Lung (tissue), 12 donors: Measurements from ENCODE around the gene KCNH3. TPM values are rescaled to one million over a fixed set of nuclear protein-coding genes. Genes with fewer than 3 reads are reported as not detected.
A peak's percentile ranks its signal among the peaks of the same experiment; 100 is the strongest.

ENCODE experiments used
- ATAC-seq: fragments of 200-7000 bp; cut with Tn5 transposase; one replicate; pipeline ENCODE4 v1.9.1; 2020; ENCODE audit warnings: moderate number of reproducible peaks; ENCODE audit not compliant: insufficient read depth, low FRiP score
- DNase-seq, 3 donors: peaks; one replicate each; pipeline ENCODE4 v3.0.0-alpha.2; 2013 to 2017
- H3K27ac ChIP-seq, 2 donors: one replicate each; pipeline ENCODE4 v1.5.1; 2013; ENCODE audit warnings: mild to moderate bottlenecking in 2 of 2, moderate library complexity in 2 of 2, control low read depth in 1 of 2, inconsistent platforms in 1 of 2, low read depth in 1 of 2, low read length in 1 of 2
- H3K27me3 ChIP-seq, 3 donors: one replicate each; pipeline ENCODE4 v1.5.1; 2013; ENCODE audit warnings: low read length in 2 of 3; ENCODE audit not compliant: control insufficient read depth in 3 of 3, insufficient read depth in 3 of 3
- H3K36me3 ChIP-seq, 4 donors: one replicate each; pipeline ENCODE4 v1.5.1; 2013; ENCODE audit warnings: low read length in 4 of 4, mild to moderate bottlenecking in 1 of 4, moderate library complexity in 1 of 4; ENCODE audit not compliant: control insufficient read depth in 4 of 4, insufficient read depth in 4 of 4
- H3K4me1 ChIP-seq, 5 donors: one replicate each; pipeline ENCODE4 v1.5.1; 2013; ENCODE audit warnings: low read length in 5 of 5, mild to moderate bottlenecking in 2 of 5, moderate library complexity in 1 of 5; ENCODE audit not compliant: control insufficient read depth in 5 of 5, insufficient read depth in 5 of 5
- H3K4me3 ChIP-seq: one replicate; pipeline ENCODE4 v1.5.1; 2013; ENCODE audit warnings: mild to moderate bottlenecking, control low read depth, moderate library complexity
- H3K9ac ChIP-seq, 2 donors: one replicate each; pipeline ENCODE4 v1.5.1; 2013; ENCODE audit warnings: low read length in 2 of 2, control low read depth in 1 of 2; ENCODE audit not compliant: insufficient read depth in 1 of 2
- H3K9me3 ChIP-seq, 4 donors: one replicate each; pipeline ENCODE4 v1.5.1; 2013; ENCODE audit warnings: low read length in 3 of 4, mild to moderate bottlenecking in 1 of 4, moderate library complexity in 1 of 4; ENCODE audit not compliant: control insufficient read depth in 4 of 4, insufficient read depth in 3 of 4
- WGBS, 2 donors: extraction: QIAGEN DNeasy Blood & Tissue Kit; methylation state at CpG; one replicate each; pipeline ENCODE4 v1.1.7; 2013; 5-methylcytosine and 5-hydroxymethylcytosine counted together
- polyA plus RNA-seq, 2 donors: library from polyadenylated mRNA; stranded (reverse); fragments of 200-250 nt; gene quantifications; one replicate each; pipeline ENCODE4 v1.2.1, GENCODE V29; 2013
- total RNA-seq, 2 donors: library from RNA; depleted of rRNA in 1 of 2; stranded (reverse); fragments of >200 nt in 1 of 2; gene quantifications; one replicate each; pipeline ENCODE4 v1.2.1, GENCODE V29; 2014 to 2021
- TF ChIP-seq, protein P1 (sequence below): IDR thresholded peaks from 2 replicates; pipeline ENCODE4 v1.5.1; 2012; ENCODE audit warnings: mild to moderate bottlenecking; ENCODE audit errors: control extremely low read depth, extremely low read depth
- donor health status: control.
- donor health status: control.
- donor health status: Bipolar disorder and iron deficiency.
- donor health status: healthy.
- donor health status: DM: yes; HTN: yes; CAD: no.

The KCNH3 gene
- total and polyA plus RNA-seq, 4 donors: 1.1 to 7.1 (median 1.6) TPM

DNA sequence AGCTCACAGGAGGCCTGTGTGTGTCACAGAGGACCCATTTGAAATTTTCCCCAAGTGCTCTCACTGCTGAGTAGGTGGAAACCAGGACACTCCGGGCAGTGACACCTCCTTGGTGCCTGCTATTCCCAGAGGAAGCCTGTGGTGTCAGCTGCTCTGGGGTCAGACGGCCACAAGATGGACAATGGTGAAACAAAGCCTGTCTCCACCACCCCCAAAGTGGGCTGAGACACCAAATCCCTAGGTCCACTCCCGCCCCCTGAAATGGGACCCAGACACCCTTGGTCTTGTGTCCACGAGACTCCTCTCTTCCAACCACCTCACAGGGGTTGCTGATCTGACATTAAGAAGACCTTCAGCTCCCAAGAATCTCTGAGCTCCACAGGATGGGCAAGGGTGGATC, 7.0 kb downstream of the KCNH3 start:
- Histone ChIP-seq H3K4me1 (peaks cover 0 to 14% (median 7%) of the 10 kb centered on the region in 5 donors), H3K4me3 (no peak overlapping the region), H3K27ac (no peak overlapping the region), H3K36me3 (no peaks in the 10 kb centered on the region), H3K9me3 (no peaks in the 10 kb centered on the region), H3K27me3 (peaks cover 0 to 44% (median 23%) of the 10 kb centered on the region in 3 donors), H3K9ac (no peak overlapping the region)
- TF ChIP-seq, protein P1, sequence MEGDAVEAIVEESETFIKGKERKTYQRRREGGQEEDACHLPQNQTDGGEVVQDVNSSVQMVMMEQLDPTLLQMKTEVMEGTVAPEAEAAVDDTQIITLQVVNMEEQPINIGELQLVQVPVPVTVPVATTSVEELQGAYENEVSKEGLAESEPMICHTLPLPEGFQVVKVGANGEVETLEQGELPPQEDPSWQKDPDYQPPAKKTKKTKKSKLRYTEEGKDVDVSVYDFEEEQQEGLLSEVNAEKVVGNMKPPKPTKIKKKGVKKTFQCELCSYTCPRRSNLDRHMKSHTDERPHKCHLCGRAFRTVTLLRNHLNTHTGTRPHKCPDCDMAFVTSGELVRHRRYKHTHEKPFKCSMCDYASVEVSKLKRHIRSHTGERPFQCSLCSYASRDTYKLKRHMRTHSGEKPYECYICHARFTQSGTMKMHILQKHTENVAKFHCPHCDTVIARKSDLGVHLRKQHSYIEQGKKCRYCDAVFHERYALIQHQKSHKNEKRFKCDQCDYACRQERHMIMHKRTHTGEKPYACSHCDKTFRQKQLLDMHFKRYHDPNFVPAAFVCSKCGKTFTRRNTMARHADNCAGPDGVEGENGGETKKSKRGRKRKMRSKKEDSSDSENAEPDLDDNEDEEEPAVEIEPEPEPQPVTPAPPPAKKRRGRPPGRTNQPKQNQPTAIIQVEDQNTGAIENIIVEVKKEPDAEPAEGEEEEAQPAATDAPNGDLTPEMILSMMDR: no peak
- 77 to 90% methylated on average over 4 of the region's 4 CpGs for WGBS, 2 donors
- ATAC-seq: no peak
- DNase-seq: no peak

DNA sequence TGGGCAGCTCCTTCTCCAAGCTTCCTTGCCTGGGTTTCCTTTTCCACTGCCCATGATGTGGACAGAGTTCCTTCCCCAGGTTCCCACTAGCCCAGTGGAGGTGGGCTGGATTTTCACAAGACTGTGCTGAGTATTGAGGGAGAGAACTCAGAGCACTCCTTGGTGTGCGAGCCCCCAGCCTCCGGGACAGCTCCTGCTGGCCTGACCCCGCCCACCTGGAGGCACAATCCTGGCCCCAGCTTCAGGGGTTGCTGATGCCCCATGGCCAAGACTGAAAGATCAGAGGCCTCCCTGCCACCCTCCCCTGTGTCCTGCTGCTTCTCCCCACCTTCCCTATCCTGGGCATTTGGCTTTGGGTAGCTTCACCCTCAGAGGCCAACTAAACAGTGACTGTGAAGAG, 7.7 kb downstream of the KCNH3 start:
- H3K4me1 ChIP-seq: peaks cover 0 to 14% (median 7%) of the 10 kb centered on the region in 5 donors
- TF ChIP-seq, protein P1: no peak
- H3K27ac ChIP-seq: no peak overlapping the region
- H3K9me3 ChIP-seq: no peaks in the 10 kb centered on the region
- H3K4me3 ChIP-seq: no peak overlapping the region
- H3K36me3 ChIP-seq: no peaks in the 10 kb centered on the region
- H3K27me3 ChIP-seq: peaks cover 0 to 42% (median 23%) of the 10 kb centered on the region in 3 donors
- ATAC-seq (no peak), DNase-seq (no peak)
- 67 to 90% methylated on average over 3 of the region's 3 CpGs for WGBS, 2 donors
- no peak overlapping the region for H3K9ac ChIP-seq

DNA sequence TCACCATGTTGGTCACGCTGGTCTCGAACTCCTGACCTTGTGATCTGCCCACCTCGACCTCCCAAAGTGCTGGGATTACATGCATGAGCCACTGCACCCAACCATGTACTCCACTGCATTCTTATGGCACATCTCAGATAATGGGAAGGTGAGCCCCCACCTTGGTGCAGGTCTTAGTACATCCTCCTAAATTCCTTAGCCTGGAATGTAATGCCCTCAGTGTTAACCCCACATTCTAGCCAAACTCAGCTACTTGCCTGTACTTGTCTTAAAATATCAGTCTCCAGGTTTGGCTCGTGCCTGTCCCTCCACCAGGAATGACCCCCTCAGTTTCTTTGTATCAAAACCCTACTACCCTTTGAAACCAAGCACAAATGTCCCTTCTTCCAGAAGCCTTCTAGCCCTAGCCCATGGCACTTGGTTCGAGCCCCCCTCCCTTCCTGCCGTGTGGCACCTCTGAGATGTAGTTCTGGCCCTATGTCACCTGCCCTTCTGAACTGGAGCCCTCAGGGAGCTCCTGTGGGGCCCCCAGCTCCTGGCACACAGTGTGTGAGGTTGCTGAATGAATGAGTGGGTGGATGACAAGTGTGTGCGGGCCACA, 8.4 kb downstream of the KCNH3 start:
- WGBS, 2 donors: 80 to 85% methylated on average over 7 of the region's 7 CpGs
- peaks cover 0 to 42% (median 21%) of the 10 kb centered on the region in 3 donors for H3K27me3 ChIP-seq
- H3K27ac ChIP-seq: no peak overlapping the region
- H3K9me3 ChIP-seq: no peaks in the 10 kb centered on the region
- no peaks in the 10 kb centered on the region for H3K36me3 ChIP-seq
- TF ChIP-seq, protein P1: no peak
- H3K9ac ChIP-seq: no peak overlapping the region
- no peak overlapping the region for H3K4me3 ChIP-seq
- ATAC-seq (no peak), DNase-seq (no peak)
- peaks cover 0 to 14% (median 7%) of the 10 kb centered on the region in 5 donors for H3K4me1 ChIP-seq

DNA sequence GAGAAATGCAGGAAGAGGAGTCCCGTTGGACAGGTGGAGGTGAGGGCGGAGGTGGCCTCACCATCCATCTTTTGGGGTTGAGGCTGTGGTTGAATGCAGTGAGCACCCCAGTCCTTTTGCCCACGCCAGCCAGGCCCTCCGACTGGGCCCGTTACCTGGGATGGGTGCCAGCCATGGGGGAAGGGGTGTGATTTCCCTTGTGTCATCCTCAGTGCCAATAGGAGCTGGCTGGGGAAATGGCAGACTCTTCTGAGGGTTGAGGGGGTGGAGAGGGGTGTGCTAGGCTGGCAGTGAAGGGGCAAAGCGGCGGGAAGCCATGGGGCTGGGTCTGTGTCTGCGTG, 9.6 kb downstream of the KCNH3 start:
- DNase-seq (no peak), ATAC-seq (no peak)
- TF ChIP-seq, protein P1: no peak
- Histone ChIP-seq H3K36me3 (no peaks in the 10 kb centered on the region), H3K27me3 (peaks cover 0 to 35% (median 20%) of the 10 kb centered on the region in 3 donors), H3K9ac (peak overlapping the region in 1 of 2 donors; percentile 7), H3K27ac (no peak overlapping the region), H3K9me3 (no peaks in the 10 kb centered on the region), H3K4me3 (no peak overlapping the region), H3K4me1 (peaks cover 0 to 14% (median 7%) of the 10 kb centered on the region in 5 donors)
- 34 to 35% methylated on average over 8 of the region's 8 CpGs for WGBS, 2 donors
